Heart left ventricle (tissue), 16 donors: ENCODE results near the gene DIP2C. TPM values are rescaled to one million over a fixed set of nuclear protein-coding genes. Genes with fewer than 3 reads are reported as not detected.
A peak's percentile ranks its signal among the peaks of the same experiment; 100 is the strongest.
"Not testable (repeated sequence)": the region's sequence is repeated elsewhere in the genome, so short reads cannot be mapped to it uniquely, and the experiment has no call there.

ENCODE experiments used
- ATAC-seq, 4 donors: fragments of 200-7000 bp; cut with Tn5 transposase; one replicate each; pipeline ENCODE4 v1.9.1; 2020 to 2022; ENCODE audit warnings: moderate library complexity in 4 of 4, mild to moderate bottlenecking in 3 of 4, moderate number of reproducible peaks in 1 of 4
- DNase-seq, 5 donors: peaks; one replicate each; pipeline ENCODE4 v3.0.0-alpha.2; 2020
- H3K27ac ChIP-seq, 12 donors: fragments of 200-600 bp; sonication (generic) in 4 of 12; one replicate each; pipeline versions ENCODE4 v1.5.0 to v1.8.0; 2016 to 2022; ENCODE audit warnings: mild to moderate bottlenecking in 2 of 12
- H3K27me3 ChIP-seq, 9 donors: fragments of 200-600 bp; sonication (generic) in 2 of 9; one replicate each; pipeline versions ENCODE4 v1.5.1 to v1.8.0; 2016 to 2022; ENCODE audit warnings: mild to moderate bottlenecking in 3 of 9
- H3K36me3 ChIP-seq, 9 donors: fragments of 200-600 bp; sonication (generic) in 2 of 9; one replicate each; pipeline versions ENCODE4 v1.5.0 to v1.8.0; 2018 to 2022; ENCODE audit warnings: mild to moderate bottlenecking in 2 of 9
- H3K4me1 ChIP-seq, 12 donors: fragments of 200-600 bp; sonication (generic) in 4 of 12; one replicate each; pipeline versions ENCODE4 v1.5.0 to v1.8.0; 2016 to 2022; ENCODE audit warnings: mild to moderate bottlenecking in 3 of 12
- H3K4me3 ChIP-seq, 12 donors: fragments of 200-600 bp; sonication (generic) in 4 of 12; one replicate each; pipeline versions ENCODE4 v1.5.0 to v1.8.0; 2017 to 2022; ENCODE audit warnings: mild to moderate bottlenecking in 9 of 12, moderate library complexity in 4 of 12
- H3K9me3 ChIP-seq, 12 donors: fragments of 200-600 bp; sonication (generic) in 4 of 12; one replicate each; pipeline versions ENCODE4 v1.5.0 to v1.8.0; 2016 to 2022; ENCODE audit warnings: mild to moderate bottlenecking in 1 of 12
- CTCF ChIP-seq, 12 donors: fragments of 200-600 bp; sonication (generic) in 4 of 12; IDR thresholded peaks; one replicate each; pipeline versions ENCODE4 v1.5.0 to v1.8.0; 2018 to 2022; ENCODE audit warnings: antibody characterized with exemption in 12 of 12, mild to moderate bottlenecking in 5 of 12
- POLR2A ChIP-seq, 2 donors: fragments of 450-650 bp; IDR thresholded peaks; one replicate each; pipeline ENCODE4 v1.6.1; 2017; ENCODE audit warnings: antibody characterized with exemption in 2 of 2, mild to moderate bottlenecking in 2 of 2, moderate library complexity in 2 of 2
- WGBS, 4 donors: extraction: QIAGEN DNeasy Blood & Tissue Kit in 2 of 4; methylation state at CpG; one replicate each; pipeline versions ENCODE4 v1.1.5 to v1.1.7; 2013 to 2018; 5-methylcytosine and 5-hydroxymethylcytosine counted together
- intact Hi-C, 10 donors: fragments of 100-400 bp; cut with DNase I; formaldehyde crosslinking; loops; one replicate each; pipeline versions ENCODE4 v1.11.1 to v1.14.2; 2022
- polyA plus RNA-seq, 2 donors: library from polyadenylated mRNA; stranded (reverse); fragments of 200-250 nt; gene quantifications; one replicate each; pipeline ENCODE4 v1.2.3, GENCODE V29; 2013
- total RNA-seq, 9 donors: library from RNA; depleted of rRNA in 2 of 9; stranded (reverse); fragments of >200 nt in 2 of 9; fragmentation: NEBNext Ultra II Directional in 3 of 9; extraction: Animal tissue kit (Norgen Biotek cat#: 25700) in 3 of 9; gene quantifications; one replicate each; pipeline versions ENCODE4 v1.1.0 to v1.2.4, GENCODE V29; 2016 to 2023
- donor health status: ischemic (EF 13 %, LVEDD 7.1; RV severe dilation, severe dysfunction).
- donor health status: healthy with polysubstance abuse.
- donor health status: DM: no; HTN: yes; CAD: no.
- donor health status: DM: no; HTN: no; CAD: no.
- donor health status: ischemic (EF 25% LVEDD 6.9; RV normal size, moderate dysfunction).
- donor health status: ischemic (EF 25% LVEDD 5.7; RV mildly dilated, moderate dysfunction).
- donor health status: healthy.
- donor health status: DM: yes; HTN: yes; CAD: no.
- donor health status: ischemic (EF 35%, LVEDD 5.7; RV mildly dilated, moderate dysfunction).
- donor health status: nonischemic (EF 11% LVEDD 7.7; RV severe dilation, severe dysfunction).
- donor health status: DM: yes; HTN: yes; CAD: no.
- donor health status: PGD.
- donor health status: ischemic (EF 29% LVEDD 5.4; RV normal size, mild dysfunction).
- donor health status: nonischemic (EF 23%, LVEDD 6.1; RV moderate dilation, normal function).

DIP2C gene
- total and polyA plus RNA-seq, 11 donors: 7.4 to 43.1 (median 28.5) TPM

GRCh38 chr10:598415-599170 is 90.9 kb downstream of the DIP2C start:
- Histone ChIP-seq H3K9me3 (no peaks in the 10 kb centered on the region), H3K27me3 (no peaks in the 10 kb centered on the region), H3K36me3 (no peaks in the 10 kb centered on the region), H3K27ac (peak overlapping the region in 1 of 12 donors; percentile 50), H3K4me3 (no peak overlapping the region), H3K4me1 (peaks cover 4 to 56% (median 23%) of the 10 kb centered on the region in 12 donors)
- TF ChIP-seq POLR2A (IDR thresholded peaks at IDR 0.05) (no peak), CTCF (IDR thresholded peaks at IDR 0.05) (no peak)
- WGBS, 4 donors: 71 to 80% (median 77%) methylated on average over 16 to 17 of the region's 17 CpGs
- ATAC-seq (no peak), DNase-seq (no peak)
- intact Hi-C loops: no loop called here

GRCh38 chr10:597976-598375 is 91.5 kb downstream of the DIP2C start:
- Histone ChIP-seq H3K4me3 (no peak overlapping the region), H3K4me1 (peaks cover 4 to 60% (median 23%) of the 10 kb centered on the region in 12 donors), H3K9me3 (no peaks in the 10 kb centered on the region), H3K27ac (peak overlapping the region in 1 of 12 donors; percentile 50), H3K36me3 (no peaks in the 10 kb centered on the region), H3K27me3 (no peaks in the 10 kb centered on the region)
- TF ChIP-seq CTCF (IDR thresholded peaks at IDR 0.05) (no peak), POLR2A (IDR thresholded peaks at IDR 0.05) (no peak)
- intact Hi-C loops: no loop called here
- WGBS, 4 donors: 86 to 95% (median 94%) methylated on average over 16 to 17 of the region's 17 CpGs
- ATAC-seq (no peak), DNase-seq (no peak)

- peaks cover 4 to 49% (median 24%) of the 10 kb centered on the region in 12 donors for H3K4me1 ChIP-seq
- no peak overlapping the region for H3K4me3 ChIP-seq
- 92 to 96% (median 96%) methylated on average over 16 to 17 of the region's 17 CpGs for WGBS, 4 donors
- DNase-seq (no peak), ATAC-seq (no peak)
- no peak for TF ChIP-seq CTCF (IDR thresholded peaks at IDR 0.05)
- no peak for TF ChIP-seq POLR2A (IDR thresholded peaks at IDR 0.05)
- intact Hi-C loops: no loop called here
- H3K36me3 ChIP-seq: no peaks in the 10 kb centered on the region
- no peak overlapping the region for H3K27ac ChIP-seq
- no peaks in the 10 kb centered on the region for H3K27me3 ChIP-seq
- H3K9me3 ChIP-seq: no peaks in the 10 kb centered on the region
Observed at GRCh38 chr10:596725-597345, 92.6 kb downstream of the DIP2C start.

GRCh38 chr10:596131-596530 is 93.3 kb downstream of the DIP2C start:
- ATAC-seq, H3K27ac ChIP-seq, H3K27me3 ChIP-seq, H3K4me3 ChIP-seq, DNase-seq, H3K9me3 ChIP-seq, H3K36me3 ChIP-seq, intact Hi-C loops: not testable (repeated sequence)
- WGBS, 4 donors: 93 to 97% (median 97%) methylated on average over 10 of the region's 10 CpGs
- peaks cover 3 to 42% (median 19%) of the 10 kb centered on the region in 12 donors for H3K4me1 ChIP-seq
